ENCODE results near the gene FTCDNL1.

The FTCDNL1 gene

GRCh38 chr2:199710551-199710950, 140.4 kb downstream of the FTCDNL1 start:
- no peak for DNase-seq (ENCODE audit: low read depth)
- no peak overlapping the region for H3K4me3 ChIP-seq (ENCODE audit: control insufficient read depth, low read depth, low read length)
- no peak for TF ChIP-seq CTCF (conservative IDR thresholded peaks at IDR 0.05; ENCODE audit: control insufficient read depth, insufficient read depth, low read depth, low read length)

Measured in fibroblast of mammary gland (primary cell).